Calu3 (cell line): Measurements from ENCODE around the gene C2orf76. TPM values are rescaled to one million over a fixed set of nuclear protein-coding genes. Genes with fewer than 3 reads are reported as not detected.
A peak's percentile ranks its signal among the peaks of the same experiment; 100 is the strongest.

Experiments used
- BruUV-seq: library from RNA; stranded (reverse); fragments of 400-500 nt; replicated peaks from 2 replicates; lab custom pipeline; 2021; lab: Mats Ljungman, UMichigan
- CTCF ChIA-PET: fragments of 300-600 bp; sonication (Branson Sonifier 250); formaldehyde crosslinking; loops from one replicate; lab custom pipeline; 2022; ENCODE audit warnings: antibody characterized with exemption; lab: Charles Lee
- DNase-seq: peaks from one replicate; pipeline ENCODE4 v3.0.0; 2022
- H3K27ac Mint-ChIP-seq: one replicate; pipeline ENCODE4 v1.8.0; 2022; ENCODE audit warnings: mixed read lengths; ENCODE audit not compliant: unreplicated experiment
- H3K27me3 Mint-ChIP-seq: one replicate; pipeline ENCODE4 v1.8.0; 2022; ENCODE audit warnings: mixed read lengths; ENCODE audit not compliant: unreplicated experiment
- H3K36me3 Mint-ChIP-seq: one replicate; pipeline ENCODE4 v1.8.0; 2022; ENCODE audit warnings: mild to moderate bottlenecking, moderate library complexity, mixed read lengths; ENCODE audit not compliant: insufficient read depth, unreplicated experiment
- H3K4me1 Mint-ChIP-seq: one replicate; pipeline ENCODE4 v1.8.0; 2022; ENCODE audit warnings: mild to moderate bottlenecking, low read depth, mixed read lengths; ENCODE audit not compliant: unreplicated experiment
- H3K4me3 Mint-ChIP-seq: one replicate; pipeline ENCODE4 v1.8.0; 2022; ENCODE audit warnings: mild to moderate bottlenecking, low read depth, moderate library complexity, mixed read lengths; ENCODE audit not compliant: unreplicated experiment
- H3K9me3 Mint-ChIP-seq: one replicate; pipeline ENCODE4 v1.8.0; 2022; ENCODE audit warnings: low read depth, mixed read lengths; ENCODE audit not compliant: unreplicated experiment
- intact Hi-C: fragments of 100-400 bp; cut with micrococcal nuclease; formaldehyde crosslinking; loops from one replicate; pipeline ENCODE4 v1.10.0; 2022; ENCODE audit not compliant: unreplicated experiment
- total RNA-seq: library from RNA; stranded (reverse); gene quantifications from 2 replicates; pipeline ENCODE4 v1.2.3, GENCODE V29; 2022
- TF ChIP-seq, protein P1 (sequence below): fragments of 200-600 bp; IDR thresholded peaks from one replicate; pipeline ENCODE4 v1.8.0; 2022; ENCODE audit warnings: antibody characterized with exemption; ENCODE audit not compliant: unreplicated experiment

The C2orf76 gene
- total RNA-seq, 1 experiment from 2014 or later = 7.1 TPM

DNA sequence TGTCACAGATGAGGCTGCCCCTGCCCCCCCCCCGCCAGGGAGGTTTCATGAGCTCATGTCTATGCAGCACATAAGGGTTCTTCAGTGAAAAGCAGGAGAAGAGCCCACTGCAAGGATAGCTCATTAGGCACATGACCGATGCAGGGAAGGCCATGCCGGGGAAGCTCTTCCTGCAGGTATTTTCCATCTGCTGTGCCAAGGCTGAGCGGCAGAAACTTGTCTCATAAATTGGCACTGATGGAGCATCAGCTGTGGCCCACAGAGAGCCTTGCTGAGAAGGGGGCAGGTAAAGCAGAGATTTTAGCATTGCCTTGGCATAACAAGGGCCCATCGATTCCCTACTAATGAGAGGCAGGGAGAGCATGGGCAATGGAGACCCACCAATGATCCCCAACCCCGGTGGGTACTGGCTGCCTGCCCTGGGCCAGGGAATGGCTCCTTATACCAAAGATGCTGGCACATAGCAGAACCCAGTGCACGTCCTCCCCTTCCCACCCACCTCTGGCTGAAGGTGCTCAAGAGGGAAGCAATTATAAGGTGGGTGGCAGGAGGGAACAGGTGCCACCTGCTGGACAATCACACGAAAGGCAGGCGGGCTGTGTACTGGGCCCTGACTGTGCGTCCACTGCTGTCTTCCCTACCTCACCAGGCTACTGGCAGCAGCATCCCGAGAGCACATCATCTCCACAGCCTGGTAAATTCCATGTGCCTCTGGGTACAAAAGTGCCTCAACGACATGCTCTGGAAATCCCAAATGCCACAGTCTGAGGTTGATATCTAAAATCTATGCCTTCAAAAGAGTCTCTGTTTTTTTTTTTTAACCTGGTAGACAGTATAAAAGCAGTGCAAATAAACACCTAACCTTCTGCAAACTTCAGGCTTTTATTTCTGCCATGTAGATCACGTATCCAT, 101.6 kb downstream of the C2orf76 start:
- no peak overlapping the region for H3K4me3 Mint-ChIP-seq
- DNase-seq = peak; percentile 67
- no peaks in the 10 kb centered on the region for H3K4me1 Mint-ChIP-seq
- CTCF ChIA-PET = interaction anchor here (0.5 to 1.2 kb wide), 4 partner anchors 11 to 1073 kb away, joined by 3 to 8 read pairs (median 4); no protein-coding TSS in a partner anchor
- no peaks in the 10 kb centered on the region for H3K9me3 Mint-ChIP-seq
- TF ChIP-seq, protein P1, sequence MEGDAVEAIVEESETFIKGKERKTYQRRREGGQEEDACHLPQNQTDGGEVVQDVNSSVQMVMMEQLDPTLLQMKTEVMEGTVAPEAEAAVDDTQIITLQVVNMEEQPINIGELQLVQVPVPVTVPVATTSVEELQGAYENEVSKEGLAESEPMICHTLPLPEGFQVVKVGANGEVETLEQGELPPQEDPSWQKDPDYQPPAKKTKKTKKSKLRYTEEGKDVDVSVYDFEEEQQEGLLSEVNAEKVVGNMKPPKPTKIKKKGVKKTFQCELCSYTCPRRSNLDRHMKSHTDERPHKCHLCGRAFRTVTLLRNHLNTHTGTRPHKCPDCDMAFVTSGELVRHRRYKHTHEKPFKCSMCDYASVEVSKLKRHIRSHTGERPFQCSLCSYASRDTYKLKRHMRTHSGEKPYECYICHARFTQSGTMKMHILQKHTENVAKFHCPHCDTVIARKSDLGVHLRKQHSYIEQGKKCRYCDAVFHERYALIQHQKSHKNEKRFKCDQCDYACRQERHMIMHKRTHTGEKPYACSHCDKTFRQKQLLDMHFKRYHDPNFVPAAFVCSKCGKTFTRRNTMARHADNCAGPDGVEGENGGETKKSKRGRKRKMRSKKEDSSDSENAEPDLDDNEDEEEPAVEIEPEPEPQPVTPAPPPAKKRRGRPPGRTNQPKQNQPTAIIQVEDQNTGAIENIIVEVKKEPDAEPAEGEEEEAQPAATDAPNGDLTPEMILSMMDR = peak; percentile 82
- H3K36me3 Mint-ChIP-seq = peaks cover 8% of the 10 kb centered on the region
- TSS peak; percentile 23 for BruUV-seq
- H3K27ac Mint-ChIP-seq = no peak overlapping the region
- intact Hi-C loops = loop anchor here (1.0 to 5.0 kb wide), 2 partner anchors 238 to 254 kb away; no protein-coding TSS in a partner anchor
- H3K27me3 Mint-ChIP-seq = no peaks in the 10 kb centered on the region

DNA sequence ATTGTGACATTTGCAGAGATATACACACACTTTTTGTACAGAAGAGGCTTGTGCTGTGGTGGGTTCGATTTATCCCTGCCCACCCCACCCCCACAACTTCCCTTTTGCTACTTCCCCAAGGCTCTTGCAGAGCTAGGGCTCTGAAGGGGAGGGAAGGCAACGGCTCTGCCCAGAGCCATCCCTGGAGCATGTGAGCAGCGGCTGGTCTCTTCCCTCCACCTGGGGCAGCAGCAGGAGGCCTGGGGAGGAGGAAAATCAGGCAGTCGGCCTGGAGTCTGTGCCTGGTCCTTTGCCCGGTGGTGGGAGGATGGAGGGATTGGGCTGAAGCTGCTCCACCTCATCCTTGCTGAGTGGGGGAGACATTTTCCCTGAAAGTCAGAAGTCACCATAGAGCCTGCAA, 103.0 kb downstream of the C2orf76 start:
- no peak for DNase-seq
- Mint-ChIP-seq H3K4me3 (no peak overlapping the region), H3K9me3 (no peaks in the 10 kb centered on the region), H3K4me1 (no peaks in the 10 kb centered on the region), H3K27me3 (no peaks in the 10 kb centered on the region), H3K27ac (no peak overlapping the region), H3K36me3 (peaks cover 8% of the 10 kb centered on the region)
- TF ChIP-seq, protein P1 = no peak
- CTCF ChIA-PET = interaction anchor here (0.6 to 1.2 kb wide), 2 partner anchors 40 to 382 kb away, joined by 3 to 4 read pairs; no protein-coding TSS in a partner anchor
- intact Hi-C loops = no loop called here
- BruUV-seq = no TSS peak

DNA sequence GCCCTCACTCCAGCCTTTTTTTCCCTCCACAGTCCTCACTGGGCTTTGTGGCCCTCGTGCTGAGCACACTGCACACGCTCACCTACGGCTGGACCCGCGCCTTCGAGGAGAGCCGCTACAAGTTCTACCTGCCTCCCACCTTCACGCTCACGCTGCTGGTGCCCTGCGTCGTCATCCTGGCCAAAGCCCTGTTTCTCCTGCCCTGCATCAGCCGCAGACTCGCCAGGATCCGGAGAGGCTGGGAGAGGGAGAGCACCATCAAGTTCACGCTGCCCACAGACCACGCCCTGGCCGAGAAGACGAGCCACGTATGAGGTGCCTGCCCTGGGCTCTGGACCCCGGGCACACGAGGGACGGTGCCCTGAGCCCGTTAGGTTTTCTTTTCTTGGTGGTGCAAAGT, 103.6 kb downstream of the C2orf76 start:
- no TSS peak for BruUV-seq
- CTCF ChIA-PET = no interaction called here

DNA sequence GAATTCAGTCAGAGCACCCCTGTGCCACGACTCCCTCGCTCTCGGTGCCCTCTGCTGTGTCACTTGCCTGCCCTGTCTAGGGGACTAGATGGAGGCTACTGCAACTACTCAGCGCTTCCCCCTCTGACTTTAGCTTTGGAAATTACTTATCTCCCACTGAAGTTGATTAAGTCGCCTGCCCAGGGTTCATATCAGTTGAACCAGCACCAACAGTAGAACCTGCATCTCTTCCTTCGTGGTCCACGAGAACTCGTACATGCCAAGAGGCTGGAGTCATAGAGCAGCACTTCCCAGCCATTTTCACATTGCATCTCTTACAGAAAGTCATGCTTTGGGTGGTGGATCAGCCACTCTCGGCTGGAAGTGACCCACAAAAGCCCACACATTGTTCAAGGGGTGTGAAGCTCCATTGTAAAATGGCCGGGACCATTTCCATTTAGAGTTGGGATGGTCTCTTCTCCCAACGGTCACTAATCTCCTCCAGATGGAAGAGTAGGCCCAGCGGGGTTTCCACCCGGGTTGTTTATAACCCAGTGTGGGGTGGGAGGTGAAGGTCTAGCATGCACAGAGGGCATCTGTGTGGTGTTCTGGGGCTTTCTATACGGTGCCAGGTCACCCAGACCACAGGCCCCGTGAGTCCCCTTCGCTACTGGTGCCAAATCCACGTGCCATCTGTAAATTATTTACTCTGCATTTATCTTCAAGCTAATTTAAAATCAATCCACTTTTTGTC, 105.0 kb downstream of the C2orf76 start:
- no TSS peak for BruUV-seq
- Mint-ChIP-seq H3K4me1 (no peaks in the 10 kb centered on the region), H3K27ac (no peak overlapping the region), H3K36me3 (peaks cover 8% of the 10 kb centered on the region), H3K27me3 (no peaks in the 10 kb centered on the region), H3K9me3 (no peaks in the 10 kb centered on the region), H3K4me3 (no peak overlapping the region)
- intact Hi-C loops = no loop called here
- TF ChIP-seq, protein P1 = no peak
- CTCF ChIA-PET = interaction anchor here (0.6 kb wide), 1 partner anchor 130 kb away, joined by 3 read pairs; no protein-coding TSS in a partner anchor
- DNase-seq = no peak

More for the DNA sequence above, 103.6 kb downstream of the C2orf76 start:
- Mint-ChIP-seq H3K4me1 (no peaks in the 10 kb centered on the region), H3K27me3 (no peaks in the 10 kb centered on the region), H3K27ac (no peak overlapping the region), H3K4me3 (no peak overlapping the region), H3K9me3 (no peaks in the 10 kb centered on the region), H3K36me3 (peaks cover 8% of the 10 kb centered on the region)
- TF ChIP-seq, protein P1 = no peak
- intact Hi-C loops = no loop called here
- no peak for DNase-seq
